HEK293 (cell line): ENCODE results near the gene RBM17.

Experiments used
- BCL11A ChIP-seq: fragments of 450-650 bp; formaldehyde crosslinking; IDR thresholded peaks from 2 replicates; pipeline ENCODE4 v1.5.1; 2016; ENCODE audit warnings: low read depth, missing biosample characterization, missing genetic modification characterization
- TF ChIP-seq, protein P1 (sequence below): fragments of 450-650 bp; formaldehyde crosslinking; IDR thresholded peaks from 2 replicates; pipeline ENCODE4 v1.5.1; 2016; ENCODE audit warnings: missing biosample characterization, missing genetic modification characterization
- TF ChIP-seq, protein P2 (sequence below): fragments of 450-650 bp; formaldehyde crosslinking; IDR thresholded peaks from 2 replicates; pipeline ENCODE4 v1.5.1; 2016; ENCODE audit warnings: missing biosample characterization, missing genetic modification characterization
- TF ChIP-seq, protein P3 (sequence below): fragments of 450-650 bp; formaldehyde crosslinking; IDR thresholded peaks from 2 replicates; pipeline ENCODE4 v1.5.1; 2016; ENCODE audit warnings: missing biosample characterization, missing genetic modification characterization
- TF ChIP-seq, protein P4 (sequence below): fragments of 450-650 bp; formaldehyde crosslinking; IDR thresholded peaks from 2 replicates; pipeline ENCODE4 v1.5.1; 2016; ENCODE audit warnings: missing biosample characterization, missing genetic modification characterization

DNA sequence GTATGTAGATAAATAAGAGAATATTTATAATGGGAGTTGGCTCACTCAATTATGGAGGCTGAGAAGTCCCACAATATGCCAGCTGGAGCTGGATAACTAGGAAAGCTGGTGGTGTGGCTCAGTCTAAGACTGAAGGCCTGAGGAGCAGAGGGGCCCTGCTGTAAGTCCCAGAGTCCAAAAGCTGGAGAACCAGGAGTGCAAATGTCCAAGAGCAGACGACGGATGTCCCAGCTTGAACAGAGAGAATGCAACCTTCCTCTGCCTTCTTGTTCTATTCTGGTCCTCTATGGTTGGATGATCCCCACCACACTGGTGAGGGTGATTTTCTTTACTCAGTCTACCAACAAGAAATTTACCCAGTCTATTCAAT lies 39.8 kb upstream of the RBM17 start:
- no peak for TF ChIP-seq BCL11A (tag by site-specific recombination)
- TF ChIP-seq, protein P1, sequence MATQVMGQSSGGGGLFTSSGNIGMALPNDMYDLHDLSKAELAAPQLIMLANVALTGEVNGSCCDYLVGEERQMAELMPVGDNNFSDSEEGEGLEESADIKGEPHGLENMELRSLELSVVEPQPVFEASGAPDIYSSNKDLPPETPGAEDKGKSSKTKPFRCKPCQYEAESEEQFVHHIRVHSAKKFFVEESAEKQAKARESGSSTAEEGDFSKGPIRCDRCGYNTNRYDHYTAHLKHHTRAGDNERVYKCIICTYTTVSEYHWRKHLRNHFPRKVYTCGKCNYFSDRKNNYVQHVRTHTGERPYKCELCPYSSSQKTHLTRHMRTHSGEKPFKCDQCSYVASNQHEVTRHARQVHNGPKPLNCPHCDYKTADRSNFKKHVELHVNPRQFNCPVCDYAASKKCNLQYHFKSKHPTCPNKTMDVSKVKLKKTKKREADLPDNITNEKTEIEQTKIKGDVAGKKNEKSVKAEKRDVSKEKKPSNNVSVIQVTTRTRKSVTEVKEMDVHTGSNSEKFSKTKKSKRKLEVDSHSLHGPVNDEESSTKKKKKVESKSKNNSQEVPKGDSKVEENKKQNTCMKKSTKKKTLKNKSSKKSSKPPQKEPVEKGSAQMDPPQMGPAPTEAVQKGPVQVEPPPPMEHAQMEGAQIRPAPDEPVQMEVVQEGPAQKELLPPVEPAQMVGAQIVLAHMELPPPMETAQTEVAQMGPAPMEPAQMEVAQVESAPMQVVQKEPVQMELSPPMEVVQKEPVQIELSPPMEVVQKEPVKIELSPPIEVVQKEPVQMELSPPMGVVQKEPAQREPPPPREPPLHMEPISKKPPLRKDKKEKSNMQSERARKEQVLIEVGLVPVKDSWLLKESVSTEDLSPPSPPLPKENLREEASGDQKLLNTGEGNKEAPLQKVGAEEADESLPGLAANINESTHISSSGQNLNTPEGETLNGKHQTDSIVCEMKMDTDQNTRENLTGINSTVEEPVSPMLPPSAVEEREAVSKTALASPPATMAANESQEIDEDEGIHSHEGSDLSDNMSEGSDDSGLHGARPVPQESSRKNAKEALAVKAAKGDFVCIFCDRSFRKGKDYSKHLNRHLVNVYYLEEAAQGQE, result no peak
- TF ChIP-seq, protein P2, sequence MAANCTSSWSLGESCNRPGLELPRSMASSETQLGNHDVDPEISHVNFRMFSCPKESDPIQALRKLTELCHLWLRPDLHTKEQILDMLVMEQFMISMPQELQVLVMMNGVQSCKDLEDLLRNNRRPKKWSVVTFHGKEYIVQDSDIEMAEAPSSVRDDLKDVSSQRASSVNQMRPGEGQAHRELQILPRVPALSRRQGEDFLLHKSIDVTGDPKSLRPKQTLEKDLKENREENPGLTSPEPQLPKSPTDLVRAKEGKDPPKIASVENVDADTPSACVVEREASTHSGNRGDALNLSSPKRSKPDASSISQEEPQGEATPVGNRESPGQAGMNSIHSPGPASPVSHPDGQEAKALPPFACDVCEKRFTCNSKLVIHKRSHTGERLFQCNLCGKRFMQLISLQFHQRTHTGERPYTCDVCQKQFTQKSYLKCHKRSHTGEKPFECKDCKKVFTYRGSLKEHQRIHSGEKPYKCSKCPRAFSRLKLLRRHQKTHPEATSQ (tag by site-specific recombination), result no peak
- TF ChIP-seq, protein P3, sequence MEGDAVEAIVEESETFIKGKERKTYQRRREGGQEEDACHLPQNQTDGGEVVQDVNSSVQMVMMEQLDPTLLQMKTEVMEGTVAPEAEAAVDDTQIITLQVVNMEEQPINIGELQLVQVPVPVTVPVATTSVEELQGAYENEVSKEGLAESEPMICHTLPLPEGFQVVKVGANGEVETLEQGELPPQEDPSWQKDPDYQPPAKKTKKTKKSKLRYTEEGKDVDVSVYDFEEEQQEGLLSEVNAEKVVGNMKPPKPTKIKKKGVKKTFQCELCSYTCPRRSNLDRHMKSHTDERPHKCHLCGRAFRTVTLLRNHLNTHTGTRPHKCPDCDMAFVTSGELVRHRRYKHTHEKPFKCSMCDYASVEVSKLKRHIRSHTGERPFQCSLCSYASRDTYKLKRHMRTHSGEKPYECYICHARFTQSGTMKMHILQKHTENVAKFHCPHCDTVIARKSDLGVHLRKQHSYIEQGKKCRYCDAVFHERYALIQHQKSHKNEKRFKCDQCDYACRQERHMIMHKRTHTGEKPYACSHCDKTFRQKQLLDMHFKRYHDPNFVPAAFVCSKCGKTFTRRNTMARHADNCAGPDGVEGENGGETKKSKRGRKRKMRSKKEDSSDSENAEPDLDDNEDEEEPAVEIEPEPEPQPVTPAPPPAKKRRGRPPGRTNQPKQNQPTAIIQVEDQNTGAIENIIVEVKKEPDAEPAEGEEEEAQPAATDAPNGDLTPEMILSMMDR, result no peak
- TF ChIP-seq, protein P4, sequence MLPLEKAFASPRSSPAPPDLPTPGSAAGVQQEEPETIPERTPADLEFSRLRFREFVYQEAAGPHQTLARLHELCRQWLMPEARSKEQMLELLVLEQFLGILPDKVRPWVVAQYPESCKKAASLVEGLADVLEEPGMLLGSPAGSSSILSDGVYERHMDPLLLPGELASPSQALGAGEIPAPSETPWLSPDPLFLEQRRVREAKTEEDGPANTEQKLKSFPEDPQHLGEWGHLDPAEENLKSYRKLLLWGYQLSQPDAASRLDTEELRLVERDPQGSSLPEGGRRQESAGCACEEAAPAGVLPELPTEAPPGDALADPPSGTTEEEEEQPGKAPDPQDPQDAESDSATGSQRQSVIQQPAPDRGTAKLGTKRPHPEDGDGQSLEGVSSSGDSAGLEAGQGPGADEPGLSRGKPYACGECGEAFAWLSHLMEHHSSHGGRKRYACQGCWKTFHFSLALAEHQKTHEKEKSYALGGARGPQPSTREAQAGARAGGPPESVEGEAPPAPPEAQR (tag by site-specific recombination), result no peak
